ENCODE measurements around the gene LPAR5. TPM values are rescaled to one million over a fixed set of nuclear protein-coding genes. Genes with fewer than 3 reads are reported as not detected.

Gene LPAR5
- total RNA-seq, 1 experiment from 2014 or later = 0.20 TPM

- intact Hi-C loops (cut with micrococcal nuclease; ENCODE audit: unreplicated experiment) = no loop called here
- no peak overlapping the region for H3K4me3 Mint-ChIP-seq (ENCODE audit: unreplicated experiment)
- no peaks in the 10 kb centered on the region for H3K36me3 ChIP-seq (ENCODE audit: control insufficient read depth, insufficient read depth, low read length)
- H3K27me3 Mint-ChIP-seq (ENCODE audit: insufficient read depth, unreplicated experiment) = peaks cover 2% of the 10 kb centered on the region
- no TSS peak for BruUV-seq (replicated peaks)
- peaks cover 7% of the 10 kb centered on the region for H3K4me1 Mint-ChIP-seq (ENCODE audit: low read depth, unreplicated experiment)
- DNase-seq = no peak
- peaks cover 6% of the 10 kb centered on the region for H3K4me1 ChIP-seq
- CTCF ChIA-PET = interaction anchor here (0.5 to 0.6 kb wide), 3 partner anchors 64 to 346 kb away, joined by 3 to 5 read pairs (median 3); no protein-coding TSS in a partner anchor
- H3K4me3 ChIP-seq (ENCODE audit: low read depth, low read length) = no peak overlapping the region
- H3K9me3 ChIP-seq = no peaks in the 10 kb centered on the region
- no peaks in the 10 kb centered on the region for H3K9me3 Mint-ChIP-seq (ENCODE audit: unreplicated experiment)
- no peaks in the 10 kb centered on the region for H3K27me3 ChIP-seq (replicated peaks; ENCODE audit: control insufficient read depth, insufficient read depth, low read length)
- TF ChIP-seq, protein P1, sequence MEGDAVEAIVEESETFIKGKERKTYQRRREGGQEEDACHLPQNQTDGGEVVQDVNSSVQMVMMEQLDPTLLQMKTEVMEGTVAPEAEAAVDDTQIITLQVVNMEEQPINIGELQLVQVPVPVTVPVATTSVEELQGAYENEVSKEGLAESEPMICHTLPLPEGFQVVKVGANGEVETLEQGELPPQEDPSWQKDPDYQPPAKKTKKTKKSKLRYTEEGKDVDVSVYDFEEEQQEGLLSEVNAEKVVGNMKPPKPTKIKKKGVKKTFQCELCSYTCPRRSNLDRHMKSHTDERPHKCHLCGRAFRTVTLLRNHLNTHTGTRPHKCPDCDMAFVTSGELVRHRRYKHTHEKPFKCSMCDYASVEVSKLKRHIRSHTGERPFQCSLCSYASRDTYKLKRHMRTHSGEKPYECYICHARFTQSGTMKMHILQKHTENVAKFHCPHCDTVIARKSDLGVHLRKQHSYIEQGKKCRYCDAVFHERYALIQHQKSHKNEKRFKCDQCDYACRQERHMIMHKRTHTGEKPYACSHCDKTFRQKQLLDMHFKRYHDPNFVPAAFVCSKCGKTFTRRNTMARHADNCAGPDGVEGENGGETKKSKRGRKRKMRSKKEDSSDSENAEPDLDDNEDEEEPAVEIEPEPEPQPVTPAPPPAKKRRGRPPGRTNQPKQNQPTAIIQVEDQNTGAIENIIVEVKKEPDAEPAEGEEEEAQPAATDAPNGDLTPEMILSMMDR (IDR thresholded peaks at IDR 0.05; ENCODE audit: insufficient read depth in 1 of 2, low read depth in 1 of 2, low read length in 1 of 2, severe bottlenecking in 1 of 2, unreplicated experiment in 1 of 2) = no peak
- POLR2A ChIA-PET = interaction anchor here (0.6 kb wide), 1 partner anchor 59 kb away, joined by 10 read pairs; no protein-coding TSS in a partner anchor
- no peak overlapping the region for H3K27ac Mint-ChIP-seq (ENCODE audit: unreplicated experiment)
- no peaks in the 10 kb centered on the region for H3K36me3 Mint-ChIP-seq (ENCODE audit: insufficient read depth, unreplicated experiment)
Measured at GRCh38 chr12:6627616-6628015, 8.1 kb downstream of the LPAR5 start.

- H3K27me3 ChIP-seq (replicated peaks; ENCODE audit: control insufficient read depth, insufficient read depth, low read length) = no peaks in the 10 kb centered on the region
- no peak for DNase-seq
- no peaks in the 10 kb centered on the region for H3K9me3 ChIP-seq
- no peaks in the 10 kb centered on the region for H3K36me3 ChIP-seq (ENCODE audit: control insufficient read depth, insufficient read depth, low read length)
- no peak overlapping the region for H3K4me3 ChIP-seq (ENCODE audit: low read depth, low read length)
- ChIA-PET CTCF (no interaction called here), POLR2A (no interaction called here)
- intact Hi-C loops (cut with micrococcal nuclease; ENCODE audit: unreplicated experiment) = no loop called here
- no TSS peak for BruUV-seq (replicated peaks)
- no peaks in the 10 kb centered on the region for H3K9me3 Mint-ChIP-seq (ENCODE audit: unreplicated experiment)
- peaks cover 2% of the 10 kb centered on the region for H3K27me3 Mint-ChIP-seq (ENCODE audit: insufficient read depth, unreplicated experiment)
- H3K4me3 Mint-ChIP-seq (ENCODE audit: unreplicated experiment) = no peak overlapping the region
- TF ChIP-seq, protein P1 (IDR thresholded peaks at IDR 0.05; ENCODE audit: insufficient read depth in 1 of 2, low read depth in 1 of 2, low read length in 1 of 2, severe bottlenecking in 1 of 2, unreplicated experiment in 1 of 2) = no peak
- H3K36me3 Mint-ChIP-seq (ENCODE audit: insufficient read depth, unreplicated experiment) = no peaks in the 10 kb centered on the region
- H3K4me1 Mint-ChIP-seq (ENCODE audit: low read depth, unreplicated experiment) = no peaks in the 10 kb centered on the region
- H3K27ac Mint-ChIP-seq (ENCODE audit: unreplicated experiment) = no peak overlapping the region
- no peaks in the 10 kb centered on the region for H3K4me1 ChIP-seq
Measured at GRCh38 chr12:6626654-6627283, 9.0 kb downstream of the LPAR5 start.

DNA sequence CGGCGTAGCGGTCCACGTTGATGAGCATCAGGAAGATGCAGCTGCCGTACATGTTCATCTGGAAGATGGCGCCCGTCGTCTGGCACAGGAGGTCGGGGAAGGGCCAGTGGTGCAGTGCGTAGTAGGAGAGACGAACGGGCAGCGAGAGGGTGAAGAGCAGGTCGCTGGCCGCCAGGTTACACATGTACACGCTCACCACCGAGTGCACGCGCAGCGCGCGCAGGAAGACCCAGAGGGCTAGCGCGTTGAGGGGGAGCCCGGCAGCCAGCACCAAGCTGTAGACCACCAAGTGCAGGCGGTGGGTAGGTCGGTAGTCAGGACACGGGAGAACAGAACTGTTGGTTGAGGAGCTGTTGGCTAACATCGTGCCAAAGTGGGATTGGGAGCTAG is 14.9 kb downstream of the LPAR5 start:
- ChIA-PET POLR2A (no interaction called here), CTCF (interaction anchor here (0.6 to 0.8 kb wide), 4 partner anchors 51 to 211 kb away, joined by 3 to 5 read pairs (median 3); no protein-coding TSS in a partner anchor)
- no peaks in the 10 kb centered on the region for H3K27me3 Mint-ChIP-seq (ENCODE audit: insufficient read depth, unreplicated experiment)
- intact Hi-C loops (cut with micrococcal nuclease; ENCODE audit: unreplicated experiment) = no loop called here
- no peaks in the 10 kb centered on the region for H3K4me1 Mint-ChIP-seq (ENCODE audit: low read depth, unreplicated experiment)
- H3K27ac Mint-ChIP-seq (ENCODE audit: unreplicated experiment) = no peak overlapping the region
- H3K4me3 Mint-ChIP-seq (ENCODE audit: unreplicated experiment) = no peak overlapping the region
- Histone ChIP-seq H3K9me3 (no peaks in the 10 kb centered on the region), H3K4me3 (ENCODE audit: low read depth, low read length) (no peak overlapping the region), H3K4me1 (no peaks in the 10 kb centered on the region), H3K36me3 (ENCODE audit: control insufficient read depth, insufficient read depth, low read length) (no peaks in the 10 kb centered on the region), H3K27me3 (replicated peaks; ENCODE audit: control insufficient read depth, insufficient read depth, low read length) (no peaks in the 10 kb centered on the region)
- DNase-seq = no peak
- no peaks in the 10 kb centered on the region for H3K9me3 Mint-ChIP-seq (ENCODE audit: unreplicated experiment)
- no TSS peak for BruUV-seq (replicated peaks)
- TF ChIP-seq, protein P1 (IDR thresholded peaks at IDR 0.05; ENCODE audit: insufficient read depth in 1 of 2, low read depth in 1 of 2, low read length in 1 of 2, severe bottlenecking in 1 of 2, unreplicated experiment in 1 of 2) = no peak
- H3K36me3 Mint-ChIP-seq (ENCODE audit: insufficient read depth, unreplicated experiment) = no peaks in the 10 kb centered on the region

All from Caco-2 (cell line).